ENCODE results near the gene POU2F1. TPM values are rescaled to one million over a fixed set of nuclear protein-coding genes. Genes with fewer than 3 reads are reported as not detected.

Gene POU2F1
- polyA plus RNA-seq, 2 of the 4 experiments (the other 2 are of a cell fraction): 2.9 to 9.4 TPM

DNA sequence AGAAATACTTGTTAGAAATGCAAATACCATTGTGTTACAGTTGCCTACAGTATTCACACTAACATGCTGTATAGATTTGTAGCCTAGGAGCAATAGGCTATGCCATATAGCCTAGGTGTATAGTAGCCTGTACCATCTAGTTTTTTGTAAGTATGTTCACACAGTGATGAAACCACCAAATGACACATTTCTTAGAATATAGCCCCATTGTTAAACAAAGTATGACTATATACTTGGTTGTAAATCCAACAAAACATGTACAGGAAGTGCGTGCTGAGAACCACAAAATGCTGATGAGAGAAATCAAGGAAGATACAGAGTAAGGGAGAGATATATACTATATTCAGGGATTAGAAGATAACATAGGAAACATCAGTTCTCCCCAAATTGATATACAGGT, 92.2 kb downstream of the POU2F1 start:
- H3K27ac ChIP-seq: no peak overlapping the region
- ChIA-PET POLR2A (no interaction called here), CTCF (no interaction called here)
- TF ChIP-seq, protein P1, sequence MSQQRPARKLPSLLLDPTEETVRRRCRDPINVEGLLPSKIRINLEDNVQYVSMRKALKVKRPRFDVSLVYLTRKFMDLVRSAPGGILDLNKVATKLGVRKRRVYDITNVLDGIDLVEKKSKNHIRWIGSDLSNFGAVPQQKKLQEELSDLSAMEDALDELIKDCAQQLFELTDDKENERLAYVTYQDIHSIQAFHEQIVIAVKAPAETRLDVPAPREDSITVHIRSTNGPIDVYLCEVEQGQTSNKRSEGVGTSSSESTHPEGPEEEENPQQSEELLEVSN (IDR thresholded peaks at IDR 0.05; ENCODE audit: borderline replicate concordance, low read depth): no peak
- TF ChIP-seq, protein P2, sequence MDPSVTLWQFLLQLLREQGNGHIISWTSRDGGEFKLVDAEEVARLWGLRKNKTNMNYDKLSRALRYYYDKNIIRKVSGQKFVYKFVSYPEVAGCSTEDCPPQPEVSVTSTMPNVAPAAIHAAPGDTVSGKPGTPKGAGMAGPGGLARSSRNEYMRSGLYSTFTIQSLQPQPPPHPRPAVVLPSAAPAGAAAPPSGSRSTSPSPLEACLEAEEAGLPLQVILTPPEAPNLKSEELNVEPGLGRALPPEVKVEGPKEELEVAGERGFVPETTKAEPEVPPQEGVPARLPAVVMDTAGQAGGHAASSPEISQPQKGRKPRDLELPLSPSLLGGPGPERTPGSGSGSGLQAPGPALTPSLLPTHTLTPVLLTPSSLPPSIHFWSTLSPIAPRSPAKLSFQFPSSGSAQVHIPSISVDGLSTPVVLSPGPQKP (IDR thresholded peaks at IDR 0.05; ENCODE audit: low read depth, low read length): no peak
- TF ChIP-seq, protein P3, sequence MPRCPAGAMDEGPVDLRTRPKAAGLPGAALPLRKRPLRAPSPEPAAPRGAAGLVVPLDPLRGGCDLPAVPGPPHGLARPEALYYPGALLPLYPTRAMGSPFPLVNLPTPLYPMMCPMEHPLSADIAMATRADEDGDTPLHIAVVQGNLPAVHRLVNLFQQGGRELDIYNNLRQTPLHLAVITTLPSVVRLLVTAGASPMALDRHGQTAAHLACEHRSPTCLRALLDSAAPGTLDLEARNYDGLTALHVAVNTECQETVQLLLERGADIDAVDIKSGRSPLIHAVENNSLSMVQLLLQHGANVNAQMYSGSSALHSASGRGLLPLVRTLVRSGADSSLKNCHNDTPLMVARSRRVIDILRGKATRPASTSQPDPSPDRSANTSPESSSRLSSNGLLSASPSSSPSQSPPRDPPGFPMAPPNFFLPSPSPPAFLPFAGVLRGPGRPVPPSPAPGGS (IDR thresholded peaks at IDR 0.05): no peak
- TF ChIP-seq NR3C1 (IDR thresholded peaks at IDR 0.05) (no peak), FOSB (CRISPR knock-in tag; IDR thresholded peaks at IDR 0.05) (no peak), HOXB13 (CRISPR knock-in tag; IDR thresholded peaks at IDR 0.05; ENCODE audit: low read depth) (no peak), HOXA7 (CRISPR knock-in tag; IDR thresholded peaks at IDR 0.05) (no peak), GATA3 (IDR thresholded peaks at IDR 0.05; ENCODE audit: borderline replicate concordance) (no peak), KDM1A (IDR thresholded peaks at IDR 0.05; ENCODE audit: low read depth) (no peak), JUNB (IDR thresholded peaks at IDR 0.05) (no peak), CEBPB (IDR thresholded peaks at IDR 0.05) (no peak), ZC3H11A (IDR thresholded peaks at IDR 0.05) (no peak), SREBF2 (IDR thresholded peaks at IDR 0.05) (no peak), CHD2 (IDR thresholded peaks at IDR 0.05; ENCODE audit: low read length, partially characterized antibody) (no peak), MAFK (IDR thresholded peaks at IDR 0.05; ENCODE audit: partially characterized antibody) (no peak), SMC3 (IDR thresholded peaks at IDR 0.05) (no peak)
- TF ChIP-seq, protein P4, sequence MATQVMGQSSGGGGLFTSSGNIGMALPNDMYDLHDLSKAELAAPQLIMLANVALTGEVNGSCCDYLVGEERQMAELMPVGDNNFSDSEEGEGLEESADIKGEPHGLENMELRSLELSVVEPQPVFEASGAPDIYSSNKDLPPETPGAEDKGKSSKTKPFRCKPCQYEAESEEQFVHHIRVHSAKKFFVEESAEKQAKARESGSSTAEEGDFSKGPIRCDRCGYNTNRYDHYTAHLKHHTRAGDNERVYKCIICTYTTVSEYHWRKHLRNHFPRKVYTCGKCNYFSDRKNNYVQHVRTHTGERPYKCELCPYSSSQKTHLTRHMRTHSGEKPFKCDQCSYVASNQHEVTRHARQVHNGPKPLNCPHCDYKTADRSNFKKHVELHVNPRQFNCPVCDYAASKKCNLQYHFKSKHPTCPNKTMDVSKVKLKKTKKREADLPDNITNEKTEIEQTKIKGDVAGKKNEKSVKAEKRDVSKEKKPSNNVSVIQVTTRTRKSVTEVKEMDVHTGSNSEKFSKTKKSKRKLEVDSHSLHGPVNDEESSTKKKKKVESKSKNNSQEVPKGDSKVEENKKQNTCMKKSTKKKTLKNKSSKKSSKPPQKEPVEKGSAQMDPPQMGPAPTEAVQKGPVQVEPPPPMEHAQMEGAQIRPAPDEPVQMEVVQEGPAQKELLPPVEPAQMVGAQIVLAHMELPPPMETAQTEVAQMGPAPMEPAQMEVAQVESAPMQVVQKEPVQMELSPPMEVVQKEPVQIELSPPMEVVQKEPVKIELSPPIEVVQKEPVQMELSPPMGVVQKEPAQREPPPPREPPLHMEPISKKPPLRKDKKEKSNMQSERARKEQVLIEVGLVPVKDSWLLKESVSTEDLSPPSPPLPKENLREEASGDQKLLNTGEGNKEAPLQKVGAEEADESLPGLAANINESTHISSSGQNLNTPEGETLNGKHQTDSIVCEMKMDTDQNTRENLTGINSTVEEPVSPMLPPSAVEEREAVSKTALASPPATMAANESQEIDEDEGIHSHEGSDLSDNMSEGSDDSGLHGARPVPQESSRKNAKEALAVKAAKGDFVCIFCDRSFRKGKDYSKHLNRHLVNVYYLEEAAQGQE (IDR thresholded peaks at IDR 0.05): no peak
- TF ChIP-seq, protein P5, sequence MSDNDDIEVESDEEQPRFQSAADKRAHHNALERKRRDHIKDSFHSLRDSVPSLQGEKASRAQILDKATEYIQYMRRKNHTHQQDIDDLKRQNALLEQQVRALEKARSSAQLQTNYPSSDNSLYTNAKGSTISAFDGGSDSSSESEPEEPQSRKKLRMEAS (IDR thresholded peaks at IDR 0.05): no peak
- TF ChIP-seq, protein P6, sequence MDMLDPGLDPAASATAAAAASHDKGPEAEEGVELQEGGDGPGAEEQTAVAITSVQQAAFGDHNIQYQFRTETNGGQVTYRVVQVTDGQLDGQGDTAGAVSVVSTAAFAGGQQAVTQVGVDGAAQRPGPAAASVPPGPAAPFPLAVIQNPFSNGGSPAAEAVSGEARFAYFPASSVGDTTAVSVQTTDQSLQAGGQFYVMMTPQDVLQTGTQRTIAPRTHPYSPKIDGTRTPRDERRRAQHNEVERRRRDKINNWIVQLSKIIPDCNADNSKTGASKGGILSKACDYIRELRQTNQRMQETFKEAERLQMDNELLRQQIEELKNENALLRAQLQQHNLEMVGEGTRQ (IDR thresholded peaks at IDR 0.05): no peak
- TF ChIP-seq, protein P7, sequence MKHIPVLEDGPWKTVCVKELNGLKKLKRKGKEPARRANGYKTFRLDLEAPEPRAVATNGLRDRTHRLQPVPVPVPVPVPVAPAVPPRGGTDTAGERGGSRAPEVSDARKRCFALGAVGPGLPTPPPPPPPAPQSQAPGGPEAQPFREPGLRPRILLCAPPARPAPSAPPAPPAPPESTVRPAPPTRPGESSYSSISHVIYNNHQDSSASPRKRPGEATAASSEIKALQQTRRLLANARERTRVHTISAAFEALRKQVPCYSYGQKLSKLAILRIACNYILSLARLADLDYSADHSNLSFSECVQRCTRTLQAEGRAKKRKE (CRISPR knock-in tag; IDR thresholded peaks at IDR 0.05; ENCODE audit: low read depth): no peak
- peaks cover 8% of the 10 kb centered on the region; the same call in 2 of the 3 replicates for H3K4me1 ChIP-seq
- FAIRE-seq (no peak), ATAC-seq (no peak), DNase-seq (ENCODE audit: low read depth in 1 of 2, low spot score in 1 of 2) (no peak)
- 95% methylated on average over 1 of the region's 1 CpG for WGBS (ENCODE audit: missing lambda C conversion rate)
- H3K4me2 ChIP-seq: no peak overlapping the region
- no peak overlapping the region for H3K4me3 ChIP-seq
- H3K9me3 ChIP-seq: peaks cover 12% of the 10 kb centered on the region; the same call in 1 of the 3 replicates

Measured in A549 (cell line).